Caco-2 (cell line): ENCODE measurements around the gene AK9. TPM values are rescaled to one million over a fixed set of nuclear protein-coding genes. Genes with fewer than 3 reads are reported as not detected.

Experiments
- BruUV-seq: library from RNA; stranded (reverse); fragments of 400-500 nt; replicated peaks from 2 replicates; lab custom pipeline; 2021; lab: Mats Ljungman, UMichigan
- CTCF ChIA-PET: fragments of 300-600 bp; sonication (Branson Sonifier 250); formaldehyde crosslinking; loops from one replicate; lab custom pipeline; 2022; ENCODE audit warnings: antibody characterized with exemption; lab: Charles Lee
- POLR2A ChIA-PET: fragments of 300-600 bp; sonication (Branson Sonifier 250); formaldehyde crosslinking; loops from one replicate; lab custom pipeline; 2022; ENCODE audit warnings: antibody characterized with exemption; lab: Charles Lee
- DNase-seq, 2 experiments: peaks; one replicate each; pipeline versions ENCODE4 v3.0.0 to v3.0.0-alpha.2; 2020 to 2022
- H3K27me3 ChIP-seq: replicated peaks from 2 replicates; pipeline ENCODE4 v1.6.0; 2011; ENCODE audit warnings: low read length; ENCODE audit not compliant: control insufficient read depth, insufficient read depth
- H3K36me3 ChIP-seq: 2 replicates; pipeline ENCODE4 v1.5.1; 2011; ENCODE audit warnings: low read length; ENCODE audit not compliant: control insufficient read depth, insufficient read depth
- H3K4me1 ChIP-seq: fragments of 250-450 bp; sonication (Bioruptor Pico); 2 replicates; pipeline ENCODE4 v1.5.1; 2020; ENCODE audit warnings: mild to moderate bottlenecking
- H3K4me3 ChIP-seq: 2 replicates; pipeline ENCODE4 v1.5.1; 2011; ENCODE audit warnings: low read depth, mild to moderate bottlenecking, control low read depth, low read length
- H3K9me3 ChIP-seq: fragments of 250-450 bp; sonication (Bioruptor Pico); 2 replicates; pipeline ENCODE4 v1.5.1; 2020; ENCODE audit warnings: mild to moderate bottlenecking, moderate library complexity
- H3K27ac Mint-ChIP-seq: one replicate; pipeline ENCODE4 v1.8.0; 2022; ENCODE audit warnings: mixed read lengths; ENCODE audit not compliant: unreplicated experiment
- H3K27me3 Mint-ChIP-seq: one replicate; pipeline ENCODE4 v1.8.0; 2022; ENCODE audit warnings: mixed read lengths; ENCODE audit not compliant: insufficient read depth, unreplicated experiment
- H3K36me3 Mint-ChIP-seq: one replicate; pipeline ENCODE4 v1.8.0; 2022; ENCODE audit warnings: mild to moderate bottlenecking, mixed read lengths; ENCODE audit not compliant: insufficient read depth, unreplicated experiment
- H3K4me1 Mint-ChIP-seq: one replicate; pipeline ENCODE4 v1.8.0; 2022; ENCODE audit warnings: low read depth, mixed read lengths; ENCODE audit not compliant: unreplicated experiment
- H3K4me3 Mint-ChIP-seq: one replicate; pipeline ENCODE4 v1.8.0; 2022; ENCODE audit warnings: mild to moderate bottlenecking, moderate library complexity, mixed read lengths; ENCODE audit not compliant: unreplicated experiment
- H3K9me3 Mint-ChIP-seq: one replicate; pipeline ENCODE4 v1.8.0; 2022; ENCODE audit warnings: mixed read lengths; ENCODE audit not compliant: unreplicated experiment
- intact Hi-C: fragments of 100-400 bp; cut with micrococcal nuclease; formaldehyde crosslinking; loops from one replicate; pipeline ENCODE4 v1.10.0; 2022; ENCODE audit not compliant: unreplicated experiment
- total RNA-seq: library from RNA; stranded (reverse); gene quantifications from 2 replicates; pipeline ENCODE4 v1.2.3, GENCODE V29; 2022
- TF ChIP-seq, protein P1 (sequence below), 2 experiments: fragments of 200-600 bp in 1 of 2; IDR thresholded peaks; 1 replicate in 1 of 2; 2 replicates in 1 of 2; pipeline versions ENCODE4 v1.5.1 to v1.8.0; 2011 to 2022; ENCODE audit warnings: antibody characterized with exemption in 1 of 2, control low read depth in 1 of 2, inconsistent platforms in 1 of 2, low read depth in 1 of 2, low read length in 1 of 2, mild to moderate bottlenecking in 1 of 2, moderate library complexity in 1 of 2; ENCODE audit not compliant: insufficient read depth in 1 of 2, severe bottlenecking in 1 of 2, unreplicated experiment in 1 of 2

The AK9 gene
- total RNA-seq, 1 experiment from 2014 or later = 3.4 TPM

- BruUV-seq = no TSS peak
These were observed 243.9 kb downstream of the AK9 start for GRCh38 chr6:109447087-109447486.

GRCh38 chr6:109446541-109446940, 244.5 kb downstream of the AK9 start:
- BruUV-seq = no TSS peak
- intact Hi-C loops = loop anchor here (5.0 to 10.0 kb wide), 2 partner anchors 36 to 262 kb away; partner anchors contain the start of gene ZBTB24
- no peak for DNase-seq
- CTCF ChIA-PET = no interaction called here
- Histone ChIP-seq H3K27me3 (no peaks in the 10 kb centered on the region), H3K36me3 (no peaks in the 10 kb centered on the region), H3K4me3 (no peak overlapping the region), H3K9me3 (no peaks in the 10 kb centered on the region), H3K4me1 (peaks cover 5% of the 10 kb centered on the region)
- H3K27ac Mint-ChIP-seq = no peak overlapping the region
- TF ChIP-seq, protein P1, sequence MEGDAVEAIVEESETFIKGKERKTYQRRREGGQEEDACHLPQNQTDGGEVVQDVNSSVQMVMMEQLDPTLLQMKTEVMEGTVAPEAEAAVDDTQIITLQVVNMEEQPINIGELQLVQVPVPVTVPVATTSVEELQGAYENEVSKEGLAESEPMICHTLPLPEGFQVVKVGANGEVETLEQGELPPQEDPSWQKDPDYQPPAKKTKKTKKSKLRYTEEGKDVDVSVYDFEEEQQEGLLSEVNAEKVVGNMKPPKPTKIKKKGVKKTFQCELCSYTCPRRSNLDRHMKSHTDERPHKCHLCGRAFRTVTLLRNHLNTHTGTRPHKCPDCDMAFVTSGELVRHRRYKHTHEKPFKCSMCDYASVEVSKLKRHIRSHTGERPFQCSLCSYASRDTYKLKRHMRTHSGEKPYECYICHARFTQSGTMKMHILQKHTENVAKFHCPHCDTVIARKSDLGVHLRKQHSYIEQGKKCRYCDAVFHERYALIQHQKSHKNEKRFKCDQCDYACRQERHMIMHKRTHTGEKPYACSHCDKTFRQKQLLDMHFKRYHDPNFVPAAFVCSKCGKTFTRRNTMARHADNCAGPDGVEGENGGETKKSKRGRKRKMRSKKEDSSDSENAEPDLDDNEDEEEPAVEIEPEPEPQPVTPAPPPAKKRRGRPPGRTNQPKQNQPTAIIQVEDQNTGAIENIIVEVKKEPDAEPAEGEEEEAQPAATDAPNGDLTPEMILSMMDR (IDR thresholded peaks at IDR 0.05; ENCODE audit: insufficient read depth in 1 of 2, low read depth in 1 of 2, low read length in 1 of 2, severe bottlenecking in 1 of 2, unreplicated experiment in 1 of 2) = no peak
- POLR2A ChIA-PET = interaction anchor here (0.6 kb wide), 1 partner anchor 352 kb away, joined by 5 read pairs; no protein-coding TSS in a partner anchor
- no peaks in the 10 kb centered on the region for H3K27me3 Mint-ChIP-seq
- peaks cover 15% of the 10 kb centered on the region for H3K36me3 Mint-ChIP-seq
- H3K4me3 Mint-ChIP-seq = no peak overlapping the region
- H3K4me1 Mint-ChIP-seq = no peaks in the 10 kb centered on the region
- H3K9me3 Mint-ChIP-seq = no peaks in the 10 kb centered on the region

More at GRCh38 chr6:109447087-109447486, 243.9 kb downstream of the AK9 start:
- DNase-seq = no peak
- no peaks in the 10 kb centered on the region for H3K36me3 ChIP-seq
- ChIA-PET CTCF (no interaction called here), POLR2A (no interaction called here)
- H3K9me3 Mint-ChIP-seq = no peaks in the 10 kb centered on the region
- H3K4me1 Mint-ChIP-seq = no peaks in the 10 kb centered on the region
- no peaks in the 10 kb centered on the region for H3K27me3 Mint-ChIP-seq
- no peak overlapping the region for H3K4me3 ChIP-seq
- H3K9me3 ChIP-seq = no peaks in the 10 kb centered on the region
- H3K27ac Mint-ChIP-seq = no peak overlapping the region
- intact Hi-C loops = loop anchor here (5.0 to 10.0 kb wide), 2 partner anchors 35 to 262 kb away; partner anchors contain the start of gene ZBTB24
- TF ChIP-seq, protein P1 (IDR thresholded peaks at IDR 0.05; ENCODE audit: insufficient read depth in 1 of 2, low read depth in 1 of 2, low read length in 1 of 2, severe bottlenecking in 1 of 2, unreplicated experiment in 1 of 2) = no peak
- peaks cover 15% of the 10 kb centered on the region for H3K36me3 Mint-ChIP-seq
- no peak overlapping the region for H3K4me3 Mint-ChIP-seq
- H3K27me3 ChIP-seq = no peaks in the 10 kb centered on the region
- peaks cover under 1% of the 10 kb centered on the region; the same call in 1 of the 2 replicates for H3K4me1 ChIP-seq

DNA sequence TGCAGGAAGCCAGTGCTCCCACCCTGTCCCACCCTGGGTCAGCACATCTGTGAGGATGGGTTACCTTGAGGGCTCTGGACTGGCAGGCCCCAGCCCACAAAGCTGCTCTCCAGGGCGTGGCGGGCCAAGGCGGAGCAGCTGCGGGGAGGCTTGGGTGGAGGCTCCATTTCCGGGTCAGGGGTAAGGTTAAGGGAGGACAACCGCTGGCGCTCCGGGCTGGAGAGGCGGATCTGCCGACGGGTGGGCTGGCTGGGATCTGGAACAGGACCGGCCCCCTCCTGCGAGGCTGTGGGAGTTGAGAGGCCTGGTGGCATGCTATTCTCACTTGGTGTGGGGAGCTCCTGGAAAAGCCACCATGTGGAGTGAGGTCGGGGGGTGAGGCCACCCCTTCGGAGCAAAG, 244.9 kb downstream of the AK9 start:
- no peak for DNase-seq
- Histone ChIP-seq H3K4me1 (peaks cover 7% of the 10 kb centered on the region), H3K9me3 (no peaks in the 10 kb centered on the region), H3K4me3 (no peak overlapping the region), H3K36me3 (no peaks in the 10 kb centered on the region), H3K27me3 (no peaks in the 10 kb centered on the region)
- no peaks in the 10 kb centered on the region for H3K9me3 Mint-ChIP-seq
- no peaks in the 10 kb centered on the region for H3K4me1 Mint-ChIP-seq
- intact Hi-C loops = loop anchor here (5.0 to 10.0 kb wide), 2 partner anchors 36 to 261 kb away; partner anchors contain the start of gene ZBTB24
- H3K4me3 Mint-ChIP-seq = no peak overlapping the region
- TF ChIP-seq, protein P1 (IDR thresholded peaks at IDR 0.05; ENCODE audit: insufficient read depth in 1 of 2, low read depth in 1 of 2, low read length in 1 of 2, severe bottlenecking in 1 of 2, unreplicated experiment in 1 of 2) = no peak
- CTCF ChIA-PET = interaction anchor here (0.5 kb wide), 1 partner anchor 190 kb away, joined by 3 read pairs; no protein-coding TSS in a partner anchor
- no TSS peak for BruUV-seq
- peaks cover 15% of the 10 kb centered on the region for H3K36me3 Mint-ChIP-seq
- no peak overlapping the region for H3K27ac Mint-ChIP-seq
- no peaks in the 10 kb centered on the region for H3K27me3 Mint-ChIP-seq
- POLR2A ChIA-PET = no interaction called here
